Mononuclear cell (primary cell): ENCODE measurements around the gene OR4E1. TPM values are rescaled to one million over a fixed set of nuclear protein-coding genes. Genes with fewer than 3 reads are reported as not detected.
"Not testable (repeated sequence)": the region's sequence is repeated elsewhere in the genome, so short reads cannot be mapped to it uniquely, and the experiment has no call there.

Source experiments
- H3K27me3 ChIP-seq: 2 replicates; pipeline ENCODE4 v1.6.0; 2011; ENCODE audit warnings: low read length, control low read depth; ENCODE audit not compliant: insufficient read depth
- H3K4me1 ChIP-seq: 2 replicates; pipeline ENCODE4 v1.5.1; 2011; ENCODE audit warnings: mild to moderate bottlenecking, low read length, control low read depth; ENCODE audit not compliant: insufficient read depth
- H3K4me3 ChIP-seq: 2 replicates; pipeline ENCODE4 v1.5.1; 2011; ENCODE audit warnings: mild to moderate bottlenecking, low read length, moderate library complexity
- H3K9me3 ChIP-seq: 2 replicates; pipeline ENCODE4 v1.5.1; 2011; ENCODE audit warnings: low read depth, mild to moderate bottlenecking, control low read depth, low read length
- total RNA-seq: library from RNA; depleted of rRNA; stranded (reverse); fragments of >200 nt; gene quantifications from one replicate; pipeline ENCODE4 v1.2.3, GENCODE V29; 2012

The OR4E1 gene, protein sequence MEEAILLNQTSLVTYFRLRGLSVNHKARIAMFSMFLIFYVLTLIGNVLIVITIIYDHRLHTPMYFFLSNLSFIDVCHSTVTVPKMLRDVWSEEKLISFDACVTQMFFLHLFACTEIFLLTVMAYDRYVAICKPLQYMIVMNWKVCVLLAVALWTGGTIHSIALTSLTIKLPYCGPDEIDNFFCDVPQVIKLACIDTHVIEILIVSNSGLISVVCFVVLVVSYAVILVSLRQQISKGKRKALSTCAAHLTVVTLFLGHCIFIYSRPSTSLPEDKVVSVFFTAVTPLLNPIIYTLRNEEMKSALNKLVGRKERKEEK
- 0.10 TPM for total RNA-seq

DNA sequence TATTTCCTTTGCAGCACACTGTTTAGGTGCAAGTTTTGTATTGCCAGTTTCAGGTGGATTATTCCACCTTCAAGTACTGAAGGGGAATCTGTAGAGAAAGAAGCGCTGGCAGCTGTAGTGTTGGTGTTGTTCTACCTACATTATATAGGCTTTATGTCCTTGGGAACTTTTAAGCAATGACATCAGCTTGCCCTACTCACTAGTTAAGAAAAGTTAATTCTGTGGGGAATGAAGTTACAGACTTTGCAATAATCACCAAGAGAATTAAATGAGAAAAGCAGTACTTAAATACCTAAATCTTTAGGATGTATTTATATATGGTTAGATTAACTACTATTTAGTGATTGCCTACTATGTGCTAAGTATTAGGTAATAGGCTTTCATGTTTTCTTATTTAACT, at the start of gene OR4E1:
OR4E1 (minus strand) TSS at position 101 of the 400 bp plus-strand sequence. CDS start 2,883 bp downstream, outside the sequence.
- Histone ChIP-seq H3K9me3 (no peaks in the 10 kb centered on the region), H3K27me3 (no peaks in the 10 kb centered on the region), H3K4me1 (no peaks in the 10 kb centered on the region), H3K4me3 (no peak within 1 kb of the TSS)

- Histone ChIP-seq H3K4me1 (no peaks in the 10 kb centered on the region), H3K27me3 (peaks cover 23% of the 10 kb centered on the region), H3K9me3 (no peaks in the 10 kb centered on the region), H3K4me3 (no peak overlapping the region)
These were observed 47.9 kb upstream of the OR4E1 start for GRCh38 chr14:21721504-21721903.

GRCh38 chr14:21719841-21720240, 46.2 kb upstream of the OR4E1 start:
- peaks cover 23% of the 10 kb centered on the region for H3K27me3 ChIP-seq
- H3K4me3 ChIP-seq: no peak overlapping the region
- H3K4me1 ChIP-seq: no peaks in the 10 kb centered on the region
- no peaks in the 10 kb centered on the region for H3K9me3 ChIP-seq

DNA sequence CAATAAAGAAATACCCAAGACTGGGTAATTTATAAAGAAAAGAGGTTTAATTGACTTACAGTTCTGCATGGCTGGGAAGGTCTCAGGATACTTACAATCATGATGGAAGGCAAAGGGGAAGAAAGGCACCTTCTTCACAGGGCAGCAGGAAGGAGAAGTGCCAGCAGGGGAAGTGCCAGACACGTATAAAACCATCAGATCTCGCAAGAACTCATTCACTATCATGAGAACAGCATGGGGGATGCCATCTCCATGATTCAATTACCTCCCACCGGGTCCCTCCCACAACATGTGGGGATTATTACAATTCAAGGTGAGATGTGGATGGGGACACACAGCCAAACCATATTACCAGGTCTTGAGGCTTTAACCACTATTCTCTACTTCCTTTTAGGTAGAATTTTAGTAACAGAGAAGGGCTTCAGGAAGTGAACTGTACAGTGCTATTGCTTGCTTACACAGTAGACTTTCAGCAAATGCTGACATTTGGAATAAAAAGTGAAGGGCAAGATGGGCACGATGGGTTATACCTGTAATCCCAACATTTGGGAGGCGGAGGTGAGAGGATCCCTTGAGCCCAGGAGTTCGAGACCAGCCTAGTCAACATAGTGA, 40.8 kb upstream of the OR4E1 start:
- no peaks in the 10 kb centered on the region for H3K4me1 ChIP-seq
- no peaks in the 10 kb centered on the region for H3K9me3 ChIP-seq
- no peak overlapping the region for H3K4me3 ChIP-seq

GRCh38 chr14:21712036-21712435, 38.4 kb upstream of the OR4E1 start:
- no peak overlapping the region for H3K4me3 ChIP-seq
- peaks cover 28% of the 10 kb centered on the region for H3K27me3 ChIP-seq
- no peaks in the 10 kb centered on the region for H3K4me1 ChIP-seq
- no peaks in the 10 kb centered on the region for H3K9me3 ChIP-seq

More for the DNA sequence above, 40.8 kb upstream of the OR4E1 start:
- H3K27me3 ChIP-seq: peaks cover 24% of the 10 kb centered on the region

GRCh38 chr14:21711360-21711961, 37.8 kb upstream of the OR4E1 start:
- H3K9me3 ChIP-seq: no peaks in the 10 kb centered on the region
- no peaks in the 10 kb centered on the region for H3K4me1 ChIP-seq
- H3K27me3 ChIP-seq: peaks cover 25% of the 10 kb centered on the region
- H3K4me3 ChIP-seq: no peak overlapping the region

DNA sequence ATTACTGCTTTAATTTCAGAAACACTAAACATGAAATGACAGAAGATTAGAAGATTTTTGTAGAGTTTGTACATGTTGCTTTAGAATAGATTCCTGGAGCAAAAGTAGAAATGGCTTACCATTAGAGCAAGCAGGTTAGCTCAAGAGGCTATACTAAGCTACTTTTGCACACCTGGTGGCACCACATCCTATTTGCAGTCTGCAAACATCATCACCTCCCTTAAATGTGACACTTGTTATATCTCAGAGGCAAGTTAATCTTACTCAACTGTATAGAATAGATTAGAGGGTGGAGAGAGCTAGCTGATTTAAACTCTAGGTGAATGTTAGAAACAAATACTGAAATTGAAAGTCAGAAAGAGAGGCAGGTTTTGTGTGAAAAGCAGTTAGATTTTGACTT, 30.7 kb upstream of the OR4E1 start:
- H3K4me1 ChIP-seq: no peaks in the 10 kb centered on the region
- H3K27me3 ChIP-seq: peaks cover 17% of the 10 kb centered on the region
- H3K4me3 ChIP-seq: no peak overlapping the region
- no peaks in the 10 kb centered on the region for H3K9me3 ChIP-seq

- no peaks in the 10 kb centered on the region for H3K9me3 ChIP-seq
- H3K27me3 ChIP-seq: peaks cover 11% of the 10 kb centered on the region
- no peak overlapping the region for H3K4me3 ChIP-seq
- H3K4me1 ChIP-seq: no peaks in the 10 kb centered on the region
These were observed 30.0 kb upstream of the OR4E1 start for GRCh38 chr14:21703357-21704326.

DNA sequence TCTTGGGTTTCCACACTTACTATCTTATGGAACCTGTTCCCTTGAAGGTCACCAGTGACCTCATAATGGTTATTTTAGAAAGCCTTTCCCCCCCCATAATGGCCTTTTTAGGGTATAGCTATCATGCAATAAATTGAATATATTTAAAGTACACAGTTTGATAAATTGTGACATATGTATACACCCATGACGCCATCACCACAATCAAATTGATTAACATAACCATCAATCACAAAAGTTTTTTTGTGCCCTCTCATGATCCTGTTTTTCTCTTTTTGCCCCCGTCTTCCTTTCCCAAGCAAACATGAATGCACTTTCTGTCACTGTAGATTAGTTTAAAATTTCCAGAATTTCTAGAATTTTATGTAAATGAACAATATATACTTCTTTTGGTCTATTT, 28.7 kb upstream of the OR4E1 start:
- Histone ChIP-seq H3K9me3 (no peaks in the 10 kb centered on the region), H3K4me1 (no peaks in the 10 kb centered on the region), H3K4me3 (no peak overlapping the region)

GRCh38 chr14:21699551-21699950, 25.9 kb upstream of the OR4E1 start:
- H3K27me3 ChIP-seq: peaks cover 5% of the 10 kb centered on the region
- H3K4me1 ChIP-seq: no peaks in the 10 kb centered on the region
- no peak overlapping the region for H3K4me3 ChIP-seq
- H3K9me3 ChIP-seq: no peaks in the 10 kb centered on the region

More for the DNA sequence above, 28.7 kb upstream of the OR4E1 start:
- peaks cover 5% of the 10 kb centered on the region for H3K27me3 ChIP-seq

DNA sequence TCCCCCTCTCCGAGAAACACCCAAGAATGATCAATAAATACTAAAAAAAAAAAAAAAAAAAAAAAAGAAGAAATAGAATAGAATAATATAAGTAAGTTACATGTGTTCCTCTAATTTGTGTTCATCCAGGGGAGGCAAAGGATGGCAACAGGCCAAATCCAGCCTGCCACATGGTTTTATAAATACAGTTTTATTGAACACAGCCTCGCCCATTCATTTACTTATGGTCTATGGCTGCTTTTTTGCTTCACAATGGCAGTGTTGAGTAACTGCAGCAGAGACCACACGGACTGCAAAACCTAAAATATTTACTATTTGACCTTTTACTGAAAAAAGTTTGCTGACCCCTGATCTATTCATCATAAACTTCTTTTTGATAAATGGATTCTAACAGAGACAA, 24.9 kb upstream of the OR4E1 start:
- H3K27me3 ChIP-seq: peaks cover 12% of the 10 kb centered on the region
- H3K9me3 ChIP-seq, H3K4me3 ChIP-seq, H3K4me1 ChIP-seq: not testable (repeated sequence)

- H3K4me3 ChIP-seq, H3K4me1 ChIP-seq, H3K9me3 ChIP-seq: not testable (repeated sequence)
- peaks cover 12% of the 10 kb centered on the region for H3K27me3 ChIP-seq
These were observed 24.0 kb upstream of the OR4E1 start for GRCh38 chr14:21697662-21698061.

- Histone ChIP-seq H3K9me3 (no peaks in the 10 kb centered on the region), H3K27me3 (peaks cover 16% of the 10 kb centered on the region), H3K4me3 (no peak overlapping the region), H3K4me1 (no peaks in the 10 kb centered on the region)
These were observed 20.8 kb upstream of the OR4E1 start for GRCh38 chr14:21694425-21694824.

DNA sequence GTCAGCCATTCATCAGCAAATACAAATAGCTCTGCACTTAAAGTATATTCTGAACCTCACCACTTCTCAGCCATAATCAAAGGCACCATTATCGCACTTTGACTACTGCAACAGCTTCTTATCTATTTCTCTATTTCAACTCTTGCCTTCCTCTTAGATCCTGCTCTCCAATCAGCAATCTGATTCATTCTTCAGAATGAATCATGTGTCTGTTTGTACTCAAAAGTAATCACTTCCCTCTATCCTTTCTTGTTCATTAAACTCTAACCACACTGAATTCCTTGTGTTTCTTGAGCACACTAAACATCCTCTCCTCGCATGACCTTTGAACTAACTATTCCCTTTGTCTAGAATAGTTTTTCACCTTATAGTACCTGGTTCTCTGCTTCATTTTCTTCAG, 12.8 kb upstream of the OR4E1 start:
- no peaks in the 10 kb centered on the region for H3K4me1 ChIP-seq
- no peak overlapping the region for H3K4me3 ChIP-seq
- no peaks in the 10 kb centered on the region for H3K9me3 ChIP-seq
- peaks cover 4% of the 10 kb centered on the region for H3K27me3 ChIP-seq

- H3K9me3 ChIP-seq: no peaks in the 10 kb centered on the region
- H3K4me3 ChIP-seq: no peak overlapping the region
- H3K4me1 ChIP-seq: no peaks in the 10 kb centered on the region
- peaks cover 8% of the 10 kb centered on the region for H3K27me3 ChIP-seq
These were observed 6.5 kb upstream of the OR4E1 start for GRCh38 chr14:21680072-21680471.
